Measurements from ENCODE around the gene BTN2A1. TPM values are rescaled to one million over a fixed set of nuclear protein-coding genes. Genes with fewer than 3 reads are reported as not detected.

Gene BTN2A1
- total RNA-seq, 2 donors from 2014 or later = 17.8 to 27.8 TPM

DNA sequence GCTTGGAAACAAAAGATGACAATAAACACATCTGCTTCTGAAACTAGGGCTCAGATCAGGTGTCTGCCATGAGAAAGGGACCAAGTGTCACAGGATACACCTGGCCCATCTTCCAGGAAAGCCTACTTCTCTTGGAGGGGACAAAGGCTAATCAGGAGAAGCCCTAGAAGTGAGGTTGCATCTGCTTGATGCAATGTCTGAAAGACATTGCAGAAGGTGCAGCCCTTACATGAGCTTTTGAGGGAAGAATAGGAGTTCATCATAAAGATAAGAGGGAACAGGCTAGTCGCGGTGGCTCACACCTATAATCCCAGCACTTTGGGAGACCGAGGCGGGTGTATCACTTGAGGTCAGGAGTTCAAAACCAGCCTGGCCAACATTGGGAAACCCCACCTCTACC, 39.9 kb downstream of the BTN2A1 start:
- TF ChIP-seq, protein P1, sequence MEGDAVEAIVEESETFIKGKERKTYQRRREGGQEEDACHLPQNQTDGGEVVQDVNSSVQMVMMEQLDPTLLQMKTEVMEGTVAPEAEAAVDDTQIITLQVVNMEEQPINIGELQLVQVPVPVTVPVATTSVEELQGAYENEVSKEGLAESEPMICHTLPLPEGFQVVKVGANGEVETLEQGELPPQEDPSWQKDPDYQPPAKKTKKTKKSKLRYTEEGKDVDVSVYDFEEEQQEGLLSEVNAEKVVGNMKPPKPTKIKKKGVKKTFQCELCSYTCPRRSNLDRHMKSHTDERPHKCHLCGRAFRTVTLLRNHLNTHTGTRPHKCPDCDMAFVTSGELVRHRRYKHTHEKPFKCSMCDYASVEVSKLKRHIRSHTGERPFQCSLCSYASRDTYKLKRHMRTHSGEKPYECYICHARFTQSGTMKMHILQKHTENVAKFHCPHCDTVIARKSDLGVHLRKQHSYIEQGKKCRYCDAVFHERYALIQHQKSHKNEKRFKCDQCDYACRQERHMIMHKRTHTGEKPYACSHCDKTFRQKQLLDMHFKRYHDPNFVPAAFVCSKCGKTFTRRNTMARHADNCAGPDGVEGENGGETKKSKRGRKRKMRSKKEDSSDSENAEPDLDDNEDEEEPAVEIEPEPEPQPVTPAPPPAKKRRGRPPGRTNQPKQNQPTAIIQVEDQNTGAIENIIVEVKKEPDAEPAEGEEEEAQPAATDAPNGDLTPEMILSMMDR (IDR thresholded peaks at IDR 0.05) = no peak
- Histone ChIP-seq H3K9me3 (no peaks in the 10 kb centered on the region), H3K9ac (ENCODE audit: low read depth in 2 of 2, low read length in 2 of 2) (no peak overlapping the region), H3K36me3 (no peaks in the 10 kb centered on the region), H3K27ac (no peak overlapping the region), H3K27me3 (peaks cover 20% of the 10 kb centered on the region), H3K4me3 (no peak overlapping the region), H3K4me1 (peaks cover 3% of the 10 kb centered on the region)
- intact Hi-C loops (cut with DNase I) = no loop called here
- no peak for DNase-seq

DNA sequence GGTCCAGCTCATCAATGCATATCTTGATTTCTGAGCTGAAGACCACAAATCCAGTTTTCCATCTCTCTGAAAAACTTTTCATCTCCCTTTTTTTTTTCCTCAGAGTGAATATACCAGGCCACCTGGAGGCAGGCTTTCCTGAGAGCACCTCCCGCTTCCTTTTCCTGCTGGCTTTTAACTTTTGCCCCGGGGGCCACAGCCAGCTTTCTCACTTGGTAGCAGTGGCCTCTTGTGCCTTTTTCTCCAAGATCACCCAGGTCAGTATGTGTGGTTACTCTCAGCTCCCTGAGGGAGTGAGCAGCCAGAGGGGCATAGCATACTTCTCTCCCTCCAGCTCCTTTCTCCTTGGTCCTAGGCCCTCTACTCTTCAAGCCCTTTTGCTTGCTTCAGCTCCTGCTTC, 42.3 kb downstream of the BTN2A1 start, which contains the start of gene BTN1A1:
Gene BTN1A1, plus strand, starts transcription at position 202 of the 400 bp plus-strand sequence. CDS start 984 bp downstream, outside the sequence.
- no peak for DNase-seq
- Histone ChIP-seq H3K27me3 (peaks cover 26% of the 10 kb centered on the region), H3K4me1 (peaks cover 3% of the 10 kb centered on the region), H3K9ac (ENCODE audit: low read depth in 2 of 2, low read length in 2 of 2) (no peak within 1 kb of the TSS), H3K4me3 (no peak within 1 kb of the TSS), H3K36me3 (no peaks in the 10 kb centered on the region), H3K27ac (no peak within 1 kb of the TSS), H3K9me3 (no peaks in the 10 kb centered on the region)
- intact Hi-C loops (cut with DNase I) = no loop called here
- TF ChIP-seq, protein P1 (IDR thresholded peaks at IDR 0.05) = no peak

DNA sequence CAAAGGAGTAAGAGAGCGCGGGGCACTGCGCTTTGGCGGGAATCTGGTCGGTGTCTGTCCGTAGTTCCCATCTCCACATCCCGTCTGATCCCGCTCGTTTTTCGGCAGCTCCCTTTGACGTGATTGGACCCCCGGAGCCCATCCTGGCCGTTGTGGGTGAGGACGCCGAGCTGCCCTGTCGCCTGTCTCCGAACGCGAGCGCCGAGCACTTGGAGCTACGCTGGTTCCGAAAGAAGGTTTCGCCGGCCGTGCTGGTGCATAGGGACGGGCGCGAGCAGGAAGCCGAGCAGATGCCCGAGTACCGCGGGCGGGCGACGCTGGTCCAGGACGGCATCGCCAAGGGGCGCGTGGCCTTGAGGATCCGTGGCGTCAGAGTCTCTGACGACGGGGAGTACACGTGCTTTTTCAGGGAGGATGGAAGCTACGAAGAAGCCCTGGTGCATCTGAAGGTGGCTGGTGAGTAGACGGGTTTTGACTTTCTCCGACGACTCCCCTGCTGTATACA, 43.8 kb downstream of the BTN2A1 start:
- peak overlapping the region; percentile 25 for H3K4me3 ChIP-seq
- no peak for DNase-seq
- TF ChIP-seq, protein P1 (IDR thresholded peaks at IDR 0.05) = no peak
- peak overlapping the region in 1 of 2 donors; percentile 43 for H3K9ac ChIP-seq (ENCODE audit: low read depth in 2 of 2, low read length in 2 of 2)
- intact Hi-C loops (cut with DNase I) = no loop called here
- peaks cover 26% of the 10 kb centered on the region for H3K27me3 ChIP-seq
- H3K27ac ChIP-seq = no peak overlapping the region
- H3K4me1 ChIP-seq = peaks cover 3% of the 10 kb centered on the region
- no peaks in the 10 kb centered on the region for H3K36me3 ChIP-seq
- H3K9me3 ChIP-seq = no peaks in the 10 kb centered on the region

GRCh38 chr6:26502165-26502564, 44.4 kb downstream of the BTN2A1 start:
- no peak for DNase-seq
- H3K27me3 ChIP-seq = peaks cover 26% of the 10 kb centered on the region
- intact Hi-C loops (cut with DNase I) = no loop called here
- H3K36me3 ChIP-seq = no peaks in the 10 kb centered on the region
- no peak overlapping the region for H3K27ac ChIP-seq
- TF ChIP-seq, protein P1 (IDR thresholded peaks at IDR 0.05) = no peak
- no peaks in the 10 kb centered on the region for H3K9me3 ChIP-seq
- no peak overlapping the region for H3K4me3 ChIP-seq
- H3K4me1 ChIP-seq = peaks cover 3% of the 10 kb centered on the region
- no peak overlapping the region for H3K9ac ChIP-seq (ENCODE audit: low read depth in 2 of 2, low read length in 2 of 2)

DNA sequence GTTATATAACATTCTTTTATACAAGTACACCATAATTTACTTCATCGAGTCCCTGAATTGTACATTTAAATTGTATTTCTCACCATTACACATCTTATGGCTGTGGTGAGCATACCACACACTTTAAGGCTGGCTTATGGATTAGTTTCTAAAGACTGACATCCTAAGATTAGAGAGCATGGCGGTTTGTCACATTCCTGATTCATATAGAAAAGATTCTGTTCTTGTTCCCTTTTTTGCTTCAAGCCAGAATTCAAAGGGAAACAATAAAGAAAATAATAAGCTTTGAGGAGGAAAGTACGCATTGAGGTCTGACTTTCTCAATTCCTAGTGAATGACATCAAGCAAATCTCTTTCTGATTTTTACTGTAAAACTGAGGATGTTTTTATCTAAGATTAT, 44.9 kb downstream of the BTN2A1 start:
- H3K36me3 ChIP-seq = no peaks in the 10 kb centered on the region
- DNase-seq = no peak
- H3K4me3 ChIP-seq = no peak overlapping the region
- peaks cover 3% of the 10 kb centered on the region for H3K4me1 ChIP-seq
- TF ChIP-seq, protein P1 (IDR thresholded peaks at IDR 0.05) = no peak
- intact Hi-C loops (cut with DNase I) = no loop called here
- no peak overlapping the region for H3K27ac ChIP-seq
- H3K27me3 ChIP-seq = peaks cover 26% of the 10 kb centered on the region
- no peak overlapping the region for H3K9ac ChIP-seq (ENCODE audit: low read depth in 2 of 2, low read length in 2 of 2)
- H3K9me3 ChIP-seq = no peaks in the 10 kb centered on the region
